GM18502 (cell line): ENCODE results near the gene RIPPLY2.
"Not testable (repeated sequence)": the region's sequence is repeated elsewhere in the genome, so short reads cannot be mapped to it uniquely, and the experiment has no call there.

Source experiments
- ATAC-seq: cut with Tn5 transposase; IDR thresholded peaks from one replicate; pipeline ENCODE4 v1.9.1; 2021; ENCODE audit warnings: mild to moderate bottlenecking; ENCODE audit not compliant: unreplicated experiment, poor library complexity

The RIPPLY2 gene, protein sequence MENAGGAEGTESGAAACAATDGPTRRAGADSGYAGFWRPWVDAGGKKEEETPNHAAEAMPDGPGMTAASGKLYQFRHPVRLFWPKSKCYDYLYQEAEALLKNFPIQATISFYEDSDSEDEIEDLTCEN

DNA sequence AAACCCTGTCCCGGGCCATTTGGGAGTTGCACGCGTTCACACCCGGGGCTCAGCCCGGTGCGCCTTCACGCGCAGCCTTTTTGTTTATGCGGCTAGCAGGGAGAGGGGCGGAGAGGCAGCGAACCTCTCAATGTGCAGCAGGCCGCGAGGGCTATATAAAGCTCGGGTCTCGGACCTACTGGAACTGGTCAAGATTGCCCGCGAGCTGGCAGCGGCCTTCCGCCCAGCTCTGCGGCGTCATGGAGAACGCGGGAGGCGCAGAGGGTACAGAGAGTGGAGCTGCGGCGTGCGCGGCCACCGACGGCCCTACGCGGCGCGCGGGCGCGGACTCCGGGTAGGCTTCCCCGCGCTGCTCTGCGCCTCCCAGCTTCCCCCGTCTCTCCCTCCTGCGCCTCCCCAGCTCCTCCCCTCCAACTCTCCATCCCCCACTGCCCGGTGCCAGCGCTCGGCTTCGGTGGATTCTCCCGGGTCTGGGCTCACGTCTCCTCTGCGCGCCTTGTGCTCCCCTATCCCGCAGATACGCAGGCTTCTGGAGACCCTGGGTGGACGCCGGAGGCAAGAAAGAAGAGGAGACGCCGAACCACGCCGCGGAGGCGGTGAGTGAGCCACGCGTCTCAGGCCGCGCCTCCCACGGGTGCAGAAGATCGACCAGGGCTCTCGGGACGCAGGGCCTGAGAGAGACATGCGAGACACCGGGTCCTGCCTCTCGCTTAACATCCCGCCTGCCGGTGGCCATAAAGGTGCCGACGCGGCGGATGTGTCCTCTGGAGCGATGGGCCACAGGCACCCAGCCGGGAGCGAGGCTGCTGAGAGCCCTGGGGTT is at the start of gene RIPPLY2:
RIPPLY2 (plus strand) TSS at position 183 of the 823 bp plus-strand sequence; CDS start at position 240, 57 bp downstream.
- ATAC-seq: peak; percentile 72

DNA sequence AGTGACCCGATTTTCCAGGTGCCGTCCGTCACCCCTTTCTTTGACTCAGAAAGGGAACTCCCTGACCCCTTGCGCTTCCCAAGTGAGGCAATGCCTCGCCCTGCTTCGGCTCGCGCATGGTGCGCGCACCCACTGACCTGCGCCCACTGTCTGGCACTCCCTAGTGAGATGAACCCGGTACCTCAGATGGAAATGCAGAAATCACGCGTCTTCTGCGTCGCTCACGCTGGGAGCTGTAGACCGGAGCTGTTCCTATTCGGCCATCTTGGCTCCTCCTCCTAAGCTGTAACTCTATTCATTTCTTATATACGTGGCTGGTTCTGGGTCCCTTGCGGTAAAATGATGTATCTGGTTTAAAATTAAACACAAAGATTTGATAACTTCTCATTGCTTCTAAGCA is 49.7 kb upstream of the RIPPLY2 start:
- ATAC-seq: not testable (repeated sequence)

DNA sequence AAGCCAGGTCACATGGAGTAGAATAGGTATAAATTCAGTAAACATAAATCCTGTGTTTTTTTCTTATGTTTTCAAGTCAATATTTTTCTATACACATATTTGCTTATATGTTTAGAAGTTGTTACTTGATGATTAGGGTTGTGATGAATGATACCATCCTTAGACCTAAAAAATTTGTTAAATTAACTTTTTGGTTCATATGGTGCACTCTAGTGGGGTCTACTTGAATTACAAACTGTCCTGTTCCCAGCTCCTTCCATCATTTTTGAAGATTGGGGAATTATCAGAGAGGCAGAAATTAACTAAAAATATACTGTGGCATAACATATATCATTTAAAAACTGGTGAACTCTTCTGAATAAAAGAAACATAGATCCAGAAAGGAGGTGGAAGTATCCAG is 48.3 kb upstream of the RIPPLY2 start:
- ATAC-seq: no peak

DNA sequence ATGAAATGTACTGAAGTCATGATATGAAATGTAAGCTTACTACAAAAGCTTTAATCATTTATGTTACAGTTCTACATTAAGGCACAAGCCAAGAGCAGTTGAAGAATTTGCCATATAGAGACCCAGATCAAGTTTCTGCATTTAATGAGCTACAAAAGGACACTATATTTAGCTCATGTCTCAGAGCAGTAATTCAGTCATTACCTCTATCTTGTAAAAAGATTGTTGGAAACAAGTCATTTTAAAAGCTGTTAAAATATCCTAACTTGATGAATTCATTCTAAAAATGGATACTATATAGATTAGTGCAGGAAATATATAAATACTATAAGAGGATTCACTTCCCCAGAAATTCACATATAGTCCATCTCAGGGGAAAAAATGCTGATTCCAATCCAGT is 45.2 kb upstream of the RIPPLY2 start:
- ATAC-seq: no peak

DNA sequence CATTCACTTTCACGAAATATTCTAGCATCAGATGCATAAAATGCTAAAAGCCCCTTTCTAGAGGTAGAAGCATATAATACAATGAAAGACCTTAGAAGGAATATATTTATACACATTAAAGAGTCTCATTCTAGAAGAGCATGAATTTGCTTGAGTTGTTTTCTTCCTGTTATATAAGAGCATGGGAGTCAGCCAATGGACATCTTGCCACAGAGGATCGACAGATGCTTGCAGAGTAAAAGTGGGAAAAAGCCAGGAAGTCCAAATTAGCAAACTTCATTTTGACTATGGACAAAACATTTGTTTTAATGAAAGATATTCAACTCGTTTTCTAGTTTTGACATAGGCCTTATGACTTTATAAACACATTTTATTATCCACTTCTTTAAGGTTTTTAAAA is 44.2 kb upstream of the RIPPLY2 start:
- no peak for ATAC-seq

DNA sequence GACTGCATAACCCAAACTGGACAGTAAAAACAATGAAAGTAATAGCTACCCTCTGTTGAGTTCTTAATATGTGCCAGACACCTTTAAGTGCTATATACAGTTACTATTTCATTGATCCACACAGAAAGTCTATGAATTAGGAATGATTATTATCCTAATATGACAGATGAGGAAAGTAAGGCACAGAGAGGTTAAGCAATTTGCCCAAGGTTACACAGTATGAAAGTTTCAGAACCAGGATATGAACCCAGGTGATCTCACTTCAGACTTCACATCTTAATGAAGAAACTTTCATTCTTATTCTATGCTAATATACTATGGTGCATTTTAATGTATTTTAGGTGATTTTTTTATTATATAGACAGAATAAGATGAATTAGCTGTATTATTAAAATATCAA is 40.6 kb upstream of the RIPPLY2 start:
- no peak for ATAC-seq

DNA sequence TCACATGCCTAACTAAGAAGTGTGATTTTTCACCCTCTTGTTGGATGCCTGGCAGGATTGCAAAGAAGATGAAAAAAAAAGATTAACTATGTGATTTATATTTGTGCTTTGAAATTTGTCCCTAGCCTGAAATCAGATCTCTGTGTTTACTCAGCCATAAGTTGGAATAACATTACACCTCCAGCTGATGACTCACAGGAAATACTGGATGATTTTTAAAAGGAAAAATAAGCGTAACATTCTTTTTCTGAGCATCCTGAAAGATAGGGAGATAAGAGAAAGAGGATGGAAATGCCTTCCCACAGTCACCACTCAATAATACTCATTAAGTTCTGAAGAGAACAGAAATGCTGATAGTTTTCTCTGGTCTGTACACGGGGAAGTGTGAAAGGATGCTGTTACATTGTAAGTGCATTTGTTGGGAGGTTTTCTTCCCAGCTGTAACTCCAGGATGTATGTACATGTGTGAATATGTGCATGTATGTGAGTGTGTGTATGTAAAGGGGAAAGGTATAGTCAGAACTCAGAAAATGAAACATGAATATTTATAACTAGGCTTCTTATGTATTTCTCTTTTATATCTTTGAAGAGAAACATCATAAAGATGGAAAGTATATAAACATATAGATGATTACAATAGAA is 37.4 kb upstream of the RIPPLY2 start:
- ATAC-seq: no peak

DNA sequence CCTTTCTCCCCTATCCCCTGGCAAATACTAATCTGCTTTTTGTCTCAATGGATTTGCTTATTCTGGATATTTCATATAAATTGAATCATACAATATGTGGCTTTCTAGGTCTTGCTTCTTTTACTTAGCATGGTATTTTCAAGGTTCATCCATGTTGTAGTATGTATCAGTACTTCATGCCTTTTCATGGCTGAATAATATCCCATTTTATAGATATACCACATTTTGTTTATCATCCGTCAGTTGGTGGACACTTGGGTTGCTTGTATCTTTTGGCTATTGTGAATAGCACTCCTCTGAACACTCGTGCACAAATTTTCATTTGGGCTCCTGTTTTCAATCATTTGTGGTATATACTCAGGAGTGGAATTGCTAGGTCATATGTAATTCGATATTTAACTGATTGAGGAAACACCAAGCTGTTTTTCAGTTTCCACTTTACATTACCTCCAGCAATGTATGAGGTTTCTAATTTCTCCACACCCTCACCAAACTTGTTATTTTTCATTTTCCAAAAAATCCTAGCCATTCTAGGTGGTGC is 30.5 kb upstream of the RIPPLY2 start:
- ATAC-seq: no peak

DNA sequence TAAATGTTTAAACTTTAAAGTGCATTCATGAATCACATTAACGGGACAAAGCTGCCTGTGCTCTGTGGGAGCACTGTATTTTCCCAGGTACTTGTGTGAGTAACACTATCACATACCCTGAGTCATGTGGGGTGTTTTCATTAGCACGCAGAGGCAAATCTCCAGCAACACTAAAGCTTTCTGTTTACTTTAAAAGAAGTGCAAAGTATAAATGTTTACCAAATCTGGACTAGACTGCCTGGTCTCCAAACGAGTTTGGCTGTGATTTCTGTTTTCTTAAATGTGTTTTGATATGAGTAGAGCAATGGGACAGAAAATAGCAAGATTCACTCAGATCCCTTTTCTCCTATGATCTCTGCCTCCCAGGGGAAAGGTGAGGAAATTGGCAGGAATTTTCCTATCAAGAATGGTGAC is 28.8 kb upstream of the RIPPLY2 start:
- ATAC-seq: no peak

DNA sequence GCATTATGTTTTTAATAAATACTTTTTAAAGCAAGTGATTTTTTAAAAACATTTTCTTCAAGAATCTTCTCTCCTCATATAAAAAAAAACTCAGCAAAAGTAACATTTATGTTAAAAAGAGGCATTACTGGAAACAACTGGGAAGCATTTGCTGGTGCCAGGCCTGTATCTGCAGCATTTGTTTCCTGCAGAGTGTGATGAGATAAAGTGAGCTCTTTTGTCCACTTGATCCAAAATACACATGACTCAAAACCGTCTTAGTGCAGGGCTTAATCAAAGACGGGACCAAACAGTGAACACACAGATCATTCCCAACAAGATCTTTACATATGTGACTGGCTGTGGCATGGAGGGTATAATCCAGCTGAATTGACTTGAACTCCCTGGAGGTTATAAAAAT is 28.3 kb upstream of the RIPPLY2 start:
- no peak for ATAC-seq

DNA sequence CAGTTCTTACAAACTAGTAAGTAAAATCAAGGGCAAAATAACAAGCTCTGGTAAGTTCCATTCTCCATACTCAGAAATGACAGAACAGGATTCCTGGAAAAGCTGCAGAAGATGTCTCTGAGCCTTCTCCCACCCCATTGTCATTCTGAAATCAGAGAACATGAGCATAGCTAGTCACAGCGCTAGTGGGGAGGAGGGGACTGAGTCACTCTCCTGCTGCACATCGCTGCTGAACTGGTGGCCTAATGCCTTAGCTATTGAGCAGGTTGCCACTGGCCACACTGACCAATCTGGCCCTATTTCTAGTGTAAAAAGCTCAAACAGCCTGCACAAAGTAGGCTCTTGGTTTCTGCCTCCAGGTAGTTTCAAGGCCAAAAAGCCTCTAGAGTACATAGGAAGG is 26.1 kb upstream of the RIPPLY2 start:
- no peak for ATAC-seq

DNA sequence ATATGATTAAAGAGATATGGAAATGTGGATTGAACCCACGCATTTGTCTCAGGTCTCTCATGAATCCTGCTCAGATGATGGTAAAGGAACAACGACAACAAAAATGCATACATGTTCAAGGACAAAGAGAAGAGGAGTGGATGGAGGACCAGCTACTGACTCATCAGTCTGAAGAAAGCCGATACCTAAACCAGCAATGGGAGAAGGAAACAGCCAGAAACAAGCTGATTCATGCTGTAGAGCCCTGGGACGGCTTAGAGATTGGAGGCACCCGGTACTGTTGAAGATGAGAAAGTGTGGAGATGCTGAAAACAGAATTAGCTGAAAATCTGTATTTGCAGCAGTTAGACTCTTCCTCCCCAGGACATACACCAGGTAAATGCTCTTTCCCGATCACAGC is 14.4 kb upstream of the RIPPLY2 start:
- no peak for ATAC-seq

DNA sequence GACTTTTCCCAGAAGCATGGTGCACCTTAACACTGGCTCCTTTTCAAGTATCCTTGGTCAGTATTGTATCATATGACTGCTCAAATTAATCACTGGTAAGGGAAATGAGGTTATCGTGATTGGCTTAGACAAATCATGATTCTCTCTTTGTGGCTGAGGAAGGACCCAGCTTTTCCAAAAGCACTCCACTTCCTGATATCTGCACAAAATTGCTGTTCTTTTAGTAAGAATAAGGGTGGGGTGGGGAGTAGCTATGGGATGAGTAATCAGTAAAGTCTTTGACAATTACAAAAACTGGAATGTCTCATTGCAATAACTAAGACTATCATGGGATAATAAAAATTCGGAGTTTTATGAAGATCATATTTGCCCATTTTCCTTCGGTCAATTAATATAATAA is 9.0 kb upstream of the RIPPLY2 start:
- no peak for ATAC-seq

DNA sequence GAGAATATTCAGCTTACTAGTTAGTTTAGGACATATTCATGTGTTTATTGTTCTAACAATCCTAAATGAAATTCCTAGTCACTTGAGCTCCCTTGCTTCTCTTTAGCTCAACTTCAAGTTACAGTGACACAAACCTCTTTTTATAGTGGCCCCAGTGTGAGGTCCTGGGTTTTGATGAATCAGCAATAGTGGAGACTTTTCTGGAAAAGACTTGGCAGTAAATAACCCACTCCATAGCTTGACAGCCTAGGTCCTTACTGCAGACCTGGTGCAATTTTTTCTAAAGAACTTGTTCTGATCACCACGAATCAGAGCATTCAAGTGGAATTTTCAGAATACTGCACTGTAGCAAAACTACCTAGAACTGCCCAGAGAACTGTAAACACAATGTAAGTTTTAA is 6.9 kb upstream of the RIPPLY2 start:
- no peak for ATAC-seq

DNA sequence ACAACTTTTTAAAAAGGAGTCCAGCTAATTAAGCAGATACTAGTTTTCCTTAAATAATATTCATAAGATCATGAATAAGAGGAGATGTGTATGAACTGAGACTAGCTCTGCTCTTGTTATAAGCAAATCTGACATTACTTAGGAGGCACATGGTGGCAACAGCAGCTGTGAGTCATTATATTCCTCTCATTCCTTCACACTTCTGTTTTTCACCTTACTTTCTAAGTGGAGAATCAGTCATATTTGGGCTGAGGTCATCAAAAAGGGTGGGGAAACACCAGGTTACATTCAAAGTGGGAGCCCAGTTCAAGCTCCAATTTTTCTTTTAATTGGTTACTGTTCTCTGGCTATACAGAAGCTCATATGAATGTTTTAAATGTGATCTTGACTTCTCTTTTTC is 6.0 kb upstream of the RIPPLY2 start:
- ATAC-seq: peak; percentile 96

DNA sequence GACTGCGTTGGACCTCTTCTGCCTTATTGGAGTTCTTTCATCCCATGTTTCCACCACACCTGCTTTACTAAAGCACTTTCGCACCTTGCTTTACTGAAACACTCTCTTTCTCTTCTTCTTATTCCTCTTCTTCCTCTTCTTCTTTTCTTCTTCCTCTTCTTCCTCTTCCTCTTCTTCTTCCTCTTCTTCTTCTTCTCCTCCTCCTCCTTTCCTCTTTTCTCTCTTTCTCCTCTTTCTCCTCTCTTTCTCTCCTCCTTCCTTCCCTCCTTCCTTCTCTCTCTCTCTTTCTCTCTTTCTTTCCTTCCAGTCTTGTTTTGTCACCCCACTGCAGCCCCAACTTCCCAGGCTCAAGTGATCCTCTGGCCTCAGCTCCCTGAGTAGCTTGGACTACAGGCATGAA is 4.0 kb upstream of the RIPPLY2 start:
- no peak for ATAC-seq

DNA sequence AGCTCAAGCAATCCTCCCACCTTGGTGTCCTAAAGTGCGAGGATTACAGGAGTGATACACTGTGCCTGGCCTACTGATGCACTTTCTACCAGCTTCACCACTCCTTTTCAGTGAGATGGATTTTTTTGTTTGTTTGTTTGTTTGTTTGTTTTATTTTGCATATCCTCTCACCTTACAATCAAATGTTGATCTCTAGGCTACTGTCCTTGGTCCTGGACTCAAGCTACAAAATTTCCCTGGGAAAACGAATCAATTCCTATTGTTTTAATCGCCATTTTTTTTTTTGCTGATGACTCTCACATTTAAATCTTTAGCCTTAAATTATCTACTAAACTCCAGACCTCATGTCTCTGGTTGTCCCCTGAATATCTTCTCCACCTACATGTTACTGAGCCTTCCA is 3.5 kb upstream of the RIPPLY2 start:
- no peak for ATAC-seq

DNA sequence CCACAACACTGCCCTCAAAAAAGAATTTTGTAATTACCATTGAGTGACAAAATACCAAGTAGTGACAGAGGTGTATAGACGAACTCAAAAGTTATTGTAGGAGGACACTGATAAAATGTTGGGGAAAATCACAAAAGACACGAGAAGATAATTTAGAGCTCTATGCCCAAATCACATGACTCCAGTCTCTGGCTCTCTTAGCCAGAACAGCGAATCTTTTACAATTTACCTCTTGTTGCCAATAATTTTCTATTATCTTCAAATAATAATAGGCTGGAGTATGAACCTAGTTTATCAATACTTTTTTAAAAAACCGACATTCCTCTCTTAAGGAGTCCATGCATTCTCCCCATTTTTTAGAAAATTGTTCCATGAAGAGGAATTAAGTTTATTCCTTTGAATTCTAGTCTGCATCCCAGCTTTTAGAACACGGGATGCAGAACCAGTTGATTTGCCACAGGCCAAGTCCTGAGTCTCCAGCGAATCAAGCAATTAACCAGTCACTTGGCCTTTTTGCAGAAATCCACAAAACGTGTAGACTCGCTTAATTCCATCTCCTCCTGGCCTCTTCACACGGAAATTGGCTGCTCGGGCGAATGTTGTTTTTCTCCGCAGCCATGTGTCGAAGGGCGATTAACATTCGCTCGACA is 507 bp upstream of the RIPPLY2 start:
- no peak for ATAC-seq

DNA sequence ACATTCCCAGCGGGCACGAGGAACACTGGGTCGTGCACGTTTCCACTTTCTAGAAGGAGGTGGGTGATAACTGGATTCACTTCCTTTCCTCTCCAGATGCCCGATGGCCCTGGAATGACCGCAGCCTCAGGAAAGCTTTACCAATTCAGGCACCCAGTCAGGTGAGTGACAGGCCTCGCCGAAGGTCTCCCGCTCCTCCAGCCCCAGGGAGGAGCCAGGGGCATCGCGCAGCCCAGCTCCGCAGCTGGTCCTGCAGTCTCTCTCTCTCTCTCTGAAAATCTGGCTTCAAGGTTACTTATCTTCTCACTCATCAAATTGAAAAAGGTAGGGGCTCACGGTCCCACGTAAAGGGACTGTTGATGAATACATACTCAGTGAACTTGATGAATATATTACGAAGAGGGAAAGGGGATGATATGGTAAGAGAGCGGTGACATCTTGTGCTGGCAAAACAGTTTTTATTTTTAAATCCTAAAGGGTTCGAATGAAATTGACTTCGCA is 891 bp downstream of the RIPPLY2 start:
- peak; percentile 8 for ATAC-seq

DNA sequence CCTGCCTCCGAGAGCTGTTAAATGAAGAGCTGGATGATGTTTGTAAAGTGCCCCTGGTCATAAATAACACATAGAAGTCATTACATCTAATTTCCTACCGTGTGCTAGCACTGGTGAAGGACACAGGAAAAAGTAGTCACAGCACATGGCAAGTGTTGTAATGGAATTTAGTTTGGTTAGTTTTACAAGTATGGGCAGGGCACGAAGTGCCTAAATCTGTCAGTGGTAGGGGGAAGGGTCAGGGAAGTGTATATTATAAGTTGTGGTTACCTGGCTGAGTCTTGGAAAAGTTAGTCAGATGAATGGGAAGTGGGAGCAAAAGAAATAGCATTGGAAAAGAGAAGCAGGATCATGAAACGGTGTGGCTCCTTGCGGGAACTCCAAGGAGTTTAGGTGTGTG is 1.6 kb downstream of the RIPPLY2 start:
- ATAC-seq: no peak
